GM12878 (cell line): ENCODE data around the gene LIF. TPM values are rescaled to one million over a fixed set of nuclear protein-coding genes. Genes with fewer than 3 reads are reported as not detected.

Source experiments
- ATAC-seq: fragments of 200-7000 bp; cut with Tn5 transposase; 3 replicates; pipeline ENCODE4 v1.9.1; 2020; ENCODE audit warnings: mild to moderate bottlenecking, moderate library complexity
- BruUV-seq: library from RNA; stranded (reverse); fragments of 400-500 nt; replicated peaks from 2 replicates; lab custom pipeline; 2021; lab: Mats Ljungman, UMichigan
- CTCF ChIA-PET: fragments of 300-600 bp; sonication (Branson Sonifier 250); formaldehyde crosslinking; extraction: SDS; loops from one replicate; lab custom pipeline; 2021; ENCODE audit warnings: inconsistent platforms; lab: Yijun Ruan, JAX
- POLR2A ChIA-PET: fragments of 350-600 bp; formaldehyde crosslinking; extraction: SDS; loops from one replicate; lab custom pipeline; 2021; ENCODE audit warnings: inconsistent platforms; lab: Charles Lee
- RAD21 ChIA-PET: fragments of 300-600 bp; sonication (Branson Sonifier 250); formaldehyde crosslinking; loops from one replicate; lab custom pipeline; 2023; ENCODE audit warnings: antibody characterized with exemption; ENCODE audit not compliant: unreplicated experiment; lab: Charles Lee
- SMC1A ChIA-PET: fragments of 300-600 bp; sonication (Branson Sonifier 250); formaldehyde crosslinking; loops from one replicate; lab custom pipeline; 2023; ENCODE audit not compliant: unreplicated experiment, uncharacterized antibody; lab: Charles Lee
- DNase-seq: peaks from one replicate; pipeline ENCODE4 v3.0.0-alpha.2; 2011; ENCODE audit warnings: low read depth, low spot score
- FAIRE-seq: peaks from 3 replicates; lab custom pipeline; 2011; peaks lifted over from hg19 to GRCh38; lab: Jason Lieb, UNC
- H2AFZ ChIP-seq: 2 replicates; pipeline ENCODE4 v1.6.0; 2011; ENCODE audit warnings: low read depth, low read length, control low read depth; ENCODE audit not compliant: control insufficient read depth
- H3K27ac ChIP-seq: 2 replicates; pipeline ENCODE4 v1.5.1; 2011; ENCODE audit warnings: control low read depth; ENCODE audit not compliant: control insufficient read depth, insufficient read depth
- H3K27me3 ChIP-seq, 2 experiments: replicated peaks in 1 of 2; 2 replicates each; pipeline versions ENCODE4 v1.6.0 to v1.6.1; 2011; ENCODE audit warnings: low read length in 1 of 2; ENCODE audit not compliant: control insufficient read depth in 2 of 2, insufficient read depth in 2 of 2
- H3K36me3 ChIP-seq, 2 experiments: 2 replicates each; pipeline ENCODE4 v1.5.1; 2011; ENCODE audit warnings: low read length in 1 of 2; ENCODE audit not compliant: control insufficient read depth in 2 of 2, insufficient read depth in 2 of 2
- H3K4me1 ChIP-seq: 2 replicates; pipeline ENCODE4 v1.6.1; 2011; ENCODE audit warnings: mild to moderate bottlenecking, low read length, moderate library complexity, mixed read lengths; ENCODE audit not compliant: control insufficient read depth, insufficient read depth
- H3K4me2 ChIP-seq: 2 replicates; pipeline ENCODE4 v1.6.0; 2011; ENCODE audit warnings: control low read depth; ENCODE audit not compliant: control insufficient read depth, insufficient read depth
- H3K4me3 ChIP-seq: fragments of 200-600 bp; sonication (generic); 2 replicates; pipeline ENCODE4 v1.5.1; 2016
- H3K79me2 ChIP-seq: 2 replicates; pipeline ENCODE4 v1.6.0; 2011; ENCODE audit warnings: low read length; ENCODE audit not compliant: control insufficient read depth, insufficient read depth
- H3K9ac ChIP-seq: 2 replicates; pipeline ENCODE4 v1.8.0; 2011; ENCODE audit warnings: low read length, control low read depth, mixed read lengths; ENCODE audit not compliant: control insufficient read depth, insufficient read depth
- H3K9me3 ChIP-seq: replicated peaks from 3 replicates; pipeline ENCODE4 v1.5.1; 2011; ENCODE audit warnings: mild to moderate bottlenecking, low read length; ENCODE audit not compliant: control insufficient read depth, insufficient read depth
- H4K20me1 ChIP-seq: 2 replicates; pipeline ENCODE4 v1.6.0; 2011; ENCODE audit not compliant: control insufficient read depth, insufficient read depth
- CHD2 ChIP-seq: IDR thresholded peaks from 2 replicates; pipeline ENCODE4 v1.6.1; 2011; ENCODE audit warnings: low read depth, low read length, improper control_type of control experiment, borderline replicate concordance
- CHD4 ChIP-seq: fragments of 200-600 bp; sonication (generic); IDR thresholded peaks from 2 replicates; pipeline ENCODE4 v1.6.1; 2016; ENCODE audit warnings: mild to moderate bottlenecking
- ELK1 ChIP-seq: IDR thresholded peaks from 2 replicates; pipeline ENCODE4 v1.6.1; 2012; ENCODE audit warnings: low read depth, low read length, improper control_type of control experiment
- ESRRA ChIP-seq: IDR thresholded peaks from 2 replicates; pipeline ENCODE4 v1.6.1; 2012; ENCODE audit warnings: mild to moderate bottlenecking, low read length, improper control_type of control experiment
- FOXK2 ChIP-seq: fragments of 450-650 bp; IDR thresholded peaks from 2 replicates; pipeline ENCODE4 v1.6.1; 2017; ENCODE audit warnings: mild to moderate bottlenecking, moderate library complexity
- JUNB ChIP-seq: IDR thresholded peaks from 2 replicates; pipeline ENCODE4 v1.6.1; 2016; ENCODE audit warnings: antibody characterized with exemption, mild to moderate bottlenecking
- KDM1A ChIP-seq: fragments of 200-600 bp; sonication (generic); IDR thresholded peaks from 2 replicates; pipeline ENCODE4 v1.6.1; 2016; ENCODE audit warnings: borderline replicate concordance
- LARP7 ChIP-seq: fragments of 450-650 bp; IDR thresholded peaks from 2 replicates; pipeline ENCODE4 v1.6.1; 2017; ENCODE audit warnings: mild to moderate bottlenecking
- MXI1 ChIP-seq: fragments of 150-350 bp; IDR thresholded peaks from 2 replicates; pipeline ENCODE4 v1.6.1; 2011; ENCODE audit warnings: low read depth, mild to moderate bottlenecking, inconsistent platforms, low read length, improper control_type of control experiment
- PML ChIP-seq: IDR thresholded peaks from 2 replicates; pipeline ENCODE4 v1.6.1; 2012; ENCODE audit warnings: low read length, inconsistent platforms
- POLR2AphosphoS5 ChIP-seq: IDR thresholded peaks from 2 replicates; pipeline ENCODE4 v1.6.1; 2011; ENCODE audit warnings: mild to moderate bottlenecking, low read length, inconsistent platforms
- SRF ChIP-seq, 2 experiments: IDR thresholded peaks; 2 replicates each; pipeline ENCODE4 v1.6.1; 2011; ENCODE audit warnings: low read depth in 2 of 2, low read length in 2 of 2, mild to moderate bottlenecking in 1 of 2, moderate library complexity in 1 of 2
- ZNF24 ChIP-seq: fragments of 450-650 bp; IDR thresholded peaks from 2 replicates; pipeline ENCODE4 v1.6.1; 2017; ENCODE audit warnings: antibody characterized with exemption, mild to moderate bottlenecking
- ZNF622 ChIP-seq: fragments of 450-650 bp; IDR thresholded peaks from 2 replicates; pipeline ENCODE4 v1.6.1; 2017; ENCODE audit warnings: mild to moderate bottlenecking, inconsistent platforms
- WGBS: methylation state at CpG from one replicate; pipeline ENCODE4 v1.1.6; 2016; ENCODE audit warnings: low lambda C conversion rate; ENCODE audit not compliant: insufficient replicate concordance, insufficient coverage; ENCODE audit errors: missing lambda C conversion rate; 5-methylcytosine and 5-hydroxymethylcytosine counted together
- in situ Hi-C: fragments of 300-500 bp; cut with MboI; formaldehyde crosslinking; loops from 9 replicates; pipeline ENCODE4 v1.14.3; 2018; ENCODE audit warnings: mixed read lengths
- intact Hi-C: fragments of 100-400 bp; cut with micrococcal nuclease; formaldehyde crosslinking; loops from one replicate; pipeline ENCODE4 v1.14.2; 2022; ENCODE audit not compliant: unreplicated experiment
- polyA plus RNA-seq, 11 experiments: library from polyadenylated mRNA; depleted of rRNA in 4 of 11; unstranded in 6 of 11; stranded (reverse) in 5 of 11; fragments of >200 nt; fragmentation: Nextera tagmentation in 4 of 11; fragmentation: Illumina TruSeq in 1 of 11; extraction: Ambion mirVana in 4 of 11; extraction: Trizol in 1 of 11; gene quantifications; 1 replicate in 1 of 11; 2 replicates in 10 of 11; pipeline versions ENCODE4 v1.2.1 to v1.2.3, GENCODE V29; 2011 to 2016; ENCODE audit warnings: inconsistent platforms in 2 of 11, missing spikeins in 2 of 11, low read depth in 1 of 11
- total RNA-seq, 4 experiments: library from RNA; depleted of rRNA in 3 of 4; stranded (reverse); fragments of >200 nt in 3 of 4; fragmentation: Illumina TruSeq in 1 of 4; extraction: Trizol in 1 of 4; gene quantifications; 2 replicates each; pipeline versions ENCODE4 v1.2.1 to v1.2.3, GENCODE V29; 2013 to 2021
- TF ChIP-seq, protein P1 (sequence below): fragments of 450-650 bp; IDR thresholded peaks from 2 replicates; pipeline ENCODE4 v1.6.1; 2017; ENCODE audit warnings: antibody characterized with exemption, mild to moderate bottlenecking, moderate library complexity
- TF ChIP-seq, protein P2 (sequence below): IDR thresholded peaks from 2 replicates; pipeline ENCODE4 v1.6.1; 2011; ENCODE audit warnings: low read depth, mild to moderate bottlenecking, low read length, moderate library complexity, borderline replicate concordance; ENCODE audit errors: extremely low read depth

The LIF gene
- total and polyA plus RNA-seq, 10 of the 15 experiments (the other 5 are each of a cell fraction or from before 2014, with no cell fraction given) = 0.05 to 3.4 (median 0.97) TPM

- TF ChIP-seq ZNF24 (no peak), ESRRA (no peak), POLR2AphosphoS5 (no peak)
These were observed 29.5 kb upstream of the LIF start (continued) for GRCh38 chr22:30276039-30276438.

DNA sequence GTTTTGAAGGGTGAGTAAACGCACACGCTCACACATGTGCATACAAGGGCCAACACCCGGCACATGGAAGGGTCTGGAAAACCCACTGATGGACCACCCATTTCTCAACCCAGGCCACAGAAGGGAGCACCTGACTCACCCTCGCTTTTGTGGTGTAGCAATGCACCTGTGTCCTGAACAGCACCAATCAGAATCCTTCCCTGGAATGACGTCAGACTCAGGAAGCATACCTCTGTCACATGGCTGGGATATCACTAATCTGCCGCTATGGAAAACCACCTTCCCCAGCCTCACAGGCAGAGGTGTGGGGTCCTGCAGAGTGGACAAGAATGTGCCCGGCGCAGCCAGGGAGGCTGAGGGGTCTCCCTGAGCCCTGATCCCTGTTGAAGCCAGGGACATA lies 29.1 kb upstream of the LIF start:
- in situ Hi-C loops = no loop called here
- no peak overlapping the region for H3K4me2 ChIP-seq
- CTCF ChIA-PET = interaction anchor here (2.0 kb wide), 1 partner anchor 12 kb away, joined by 7 read pairs; no protein-coding TSS in a partner anchor

More for the DNA sequence above, 29.1 kb upstream of the LIF start:
- Histone ChIP-seq H3K9me3 (no peaks in the 10 kb centered on the region), H3K4me1 (no peaks in the 10 kb centered on the region), H3K36me3 (no peaks in the 10 kb centered on the region), H3K27ac (no peak overlapping the region), H3K4me3 (no peak overlapping the region), H3K79me2 (no peaks in the 10 kb centered on the region), H4K20me1 (no peaks in the 10 kb centered on the region), H2AFZ (no peak overlapping the region), H3K9ac (no peak overlapping the region), H3K27me3 (no peaks in the 10 kb centered on the region)
- no peak for ATAC-seq
- FAIRE-seq = no peak
- RAD21 ChIA-PET = no interaction called here
- 47% methylated on average over 8 of the region's 8 CpGs for WGBS
- DNase-seq = no peak
- SMC1A ChIA-PET = interaction anchor here (1.2 kb wide), 1 partner anchor 12 kb away, joined by 3 read pairs; no protein-coding TSS in a partner anchor
- POLR2A ChIA-PET = no interaction called here
- BruUV-seq = no TSS peak
- no peak for TF ChIP-seq KDM1A
- TF ChIP-seq, protein P1, sequence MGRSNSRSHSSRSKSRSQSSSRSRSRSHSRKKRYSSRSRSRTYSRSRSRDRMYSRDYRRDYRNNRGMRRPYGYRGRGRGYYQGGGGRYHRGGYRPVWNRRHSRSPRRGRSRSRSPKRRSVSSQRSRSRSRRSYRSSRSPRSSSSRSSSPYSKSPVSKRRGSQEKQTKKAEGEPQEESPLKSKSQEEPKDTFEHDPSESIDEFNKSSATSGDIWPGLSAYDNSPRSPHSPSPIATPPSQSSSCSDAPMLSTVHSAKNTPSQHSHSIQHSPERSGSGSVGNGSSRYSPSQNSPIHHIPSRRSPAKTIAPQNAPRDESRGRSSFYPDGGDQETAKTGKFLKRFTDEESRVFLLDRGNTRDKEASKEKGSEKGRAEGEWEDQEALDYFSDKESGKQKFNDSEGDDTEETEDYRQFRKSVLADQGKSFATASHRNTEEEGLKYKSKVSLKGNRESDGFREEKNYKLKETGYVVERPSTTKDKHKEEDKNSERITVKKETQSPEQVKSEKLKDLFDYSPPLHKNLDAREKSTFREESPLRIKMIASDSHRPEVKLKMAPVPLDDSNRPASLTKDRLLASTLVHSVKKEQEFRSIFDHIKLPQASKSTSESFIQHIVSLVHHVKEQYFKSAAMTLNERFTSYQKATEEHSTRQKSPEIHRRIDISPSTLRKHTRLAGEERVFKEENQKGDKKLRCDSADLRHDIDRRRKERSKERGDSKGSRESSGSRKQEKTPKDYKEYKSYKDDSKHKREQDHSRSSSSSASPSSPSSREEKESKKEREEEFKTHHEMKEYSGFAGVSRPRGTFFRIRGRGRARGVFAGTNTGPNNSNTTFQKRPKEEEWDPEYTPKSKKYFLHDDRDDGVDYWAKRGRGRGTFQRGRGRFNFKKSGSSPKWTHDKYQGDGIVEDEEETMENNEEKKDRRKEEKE = no peak
- TF ChIP-seq FOXK2 = no peak
- TF ChIP-seq, protein P2, sequence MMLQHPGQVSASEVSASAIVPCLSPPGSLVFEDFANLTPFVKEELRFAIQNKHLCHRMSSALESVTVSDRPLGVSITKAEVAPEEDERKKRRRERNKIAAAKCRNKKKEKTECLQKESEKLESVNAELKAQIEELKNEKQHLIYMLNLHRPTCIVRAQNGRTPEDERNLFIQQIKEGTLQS = no peak
- no peak for TF ChIP-seq ZNF622
- TF ChIP-seq CHD2 = no peak
- TF ChIP-seq JUNB = no peak
- TF ChIP-seq MXI1 = no peak
- no peak for TF ChIP-seq CHD4
- no peak for TF ChIP-seq SRF (IDR thresholded peaks at IDR 0.05; ENCODE audit: low read depth in 2 of 2, low read length in 2 of 2)
- TF ChIP-seq LARP7 = no peak
- TF ChIP-seq ELK1 = no peak
- TF ChIP-seq PML = no peak
- TF ChIP-seq, all 136 proteins: peak for 0
- intact Hi-C loops = no loop called here
